ENCODE measurements around the gene THEM4. TPM values are rescaled to one million over a fixed set of nuclear protein-coding genes. Genes with fewer than 3 reads are reported as not detected.

The THEM4 gene
- total RNA-seq, 1 donor from 2014 or later: 15.7 TPM

- FAIRE-seq (no peak), DNase-seq (ENCODE audit: low read depth) (no peak)
- no peak overlapping the region for H3K4me3 ChIP-seq (ENCODE audit: insufficient read depth, low read depth, low read length)
- H3K27ac ChIP-seq (ENCODE audit: low read depth, low read length): no peak overlapping the region
- no peak overlapping the region for H3K4me2 ChIP-seq (ENCODE audit: low read length)
- no peak overlapping the region for H2AFZ ChIP-seq (ENCODE audit: low read depth, low read length)
- H3K27me3 ChIP-seq (ENCODE audit: insufficient read depth, low read length): no peaks in the 10 kb centered on the region
- H3K4me3 Mint-ChIP-seq (ENCODE audit: unreplicated experiment): no peak overlapping the region
- H3K27ac Mint-ChIP-seq (ENCODE audit: unreplicated experiment): no peak overlapping the region
- TF ChIP-seq CTCF (IDR thresholded peaks at IDR 0.05; ENCODE audit: insufficient read depth, low read depth, low read length) (no peak), EZH2 (IDR thresholded peaks at IDR 0.05; ENCODE audit: insufficient read depth, low read length) (no peak)
- peaks cover 18% of the 10 kb centered on the region for H3K4me1 ChIP-seq (ENCODE audit: insufficient read depth, low read length)
- no peaks in the 10 kb centered on the region for H4K20me1 ChIP-seq (ENCODE audit: insufficient read depth, low read length)
- H3K79me2 ChIP-seq (ENCODE audit: insufficient read depth, low read length): no peaks in the 10 kb centered on the region
- no peaks in the 10 kb centered on the region for H3K36me3 Mint-ChIP-seq (ENCODE audit: low read depth, unreplicated experiment)
- no peaks in the 10 kb centered on the region for H3K36me3 ChIP-seq (ENCODE audit: insufficient read depth, low read length)
- H3K9me3 Mint-ChIP-seq (ENCODE audit: unreplicated experiment): no peaks in the 10 kb centered on the region
- H3K9ac ChIP-seq (ENCODE audit: low read length): no peak overlapping the region
- H3K9me3 ChIP-seq (ENCODE audit: insufficient read depth, low read depth, low read length): no peaks in the 10 kb centered on the region
- peaks cover 8% of the 10 kb centered on the region for H3K4me1 Mint-ChIP-seq (ENCODE audit: low read depth, unreplicated experiment)
- H3K27me3 Mint-ChIP-seq (ENCODE audit: low read depth, unreplicated experiment): peaks cover 4% of the 10 kb centered on the region
Measured at GRCh38 chr1:151949371-151950193, 40.3 kb upstream of the THEM4 start.

- Histone ChIP-seq H3K4me2 (ENCODE audit: low read length) (no peak overlapping the region), H4K20me1 (ENCODE audit: insufficient read depth, low read length) (no peaks in the 10 kb centered on the region), H3K4me1 (ENCODE audit: insufficient read depth, low read length) (peaks cover 18% of the 10 kb centered on the region), H3K27ac (ENCODE audit: low read depth, low read length) (no peak overlapping the region), H3K36me3 (ENCODE audit: insufficient read depth, low read length) (no peaks in the 10 kb centered on the region), H3K9ac (ENCODE audit: low read length) (no peak overlapping the region), H3K79me2 (ENCODE audit: insufficient read depth, low read length) (no peaks in the 10 kb centered on the region), H3K4me3 (ENCODE audit: insufficient read depth, low read depth, low read length) (no peak overlapping the region), H3K27me3 (ENCODE audit: insufficient read depth, low read length) (no peaks in the 10 kb centered on the region), H3K9me3 (ENCODE audit: insufficient read depth, low read depth, low read length) (no peaks in the 10 kb centered on the region), H2AFZ (ENCODE audit: low read depth, low read length) (no peak overlapping the region)
- H3K9me3 Mint-ChIP-seq (ENCODE audit: unreplicated experiment): no peaks in the 10 kb centered on the region
- peaks cover 8% of the 10 kb centered on the region for H3K4me1 Mint-ChIP-seq (ENCODE audit: low read depth, unreplicated experiment)
- H3K36me3 Mint-ChIP-seq (ENCODE audit: low read depth, unreplicated experiment): no peaks in the 10 kb centered on the region
- H3K27ac Mint-ChIP-seq (ENCODE audit: unreplicated experiment): no peak overlapping the region
- DNase-seq (ENCODE audit: low read depth) (no peak), FAIRE-seq (no peak)
- TF ChIP-seq EZH2 (IDR thresholded peaks at IDR 0.05; ENCODE audit: insufficient read depth, low read length) (no peak), CTCF (IDR thresholded peaks at IDR 0.05; ENCODE audit: insufficient read depth, low read depth, low read length) (no peak)
- H3K27me3 Mint-ChIP-seq (ENCODE audit: low read depth, unreplicated experiment): peaks cover 4% of the 10 kb centered on the region
- no peak overlapping the region for H3K4me3 Mint-ChIP-seq (ENCODE audit: unreplicated experiment)
Measured at GRCh38 chr1:151948506-151948905, 39.2 kb upstream of the THEM4 start.

- no peaks in the 10 kb centered on the region for H4K20me1 ChIP-seq (ENCODE audit: insufficient read depth, low read length)
- H3K9ac ChIP-seq (ENCODE audit: low read length): no peak overlapping the region
- FAIRE-seq (no peak), DNase-seq (ENCODE audit: low read depth) (no peak)
- H3K4me2 ChIP-seq (ENCODE audit: low read length): no peak overlapping the region
- H3K4me1 ChIP-seq (ENCODE audit: insufficient read depth, low read length): peaks cover 19% of the 10 kb centered on the region
- no peak overlapping the region for H3K27ac ChIP-seq (ENCODE audit: low read depth, low read length)
- peaks cover 4% of the 10 kb centered on the region for H3K27me3 Mint-ChIP-seq (ENCODE audit: low read depth, unreplicated experiment)
- H3K9me3 ChIP-seq (ENCODE audit: insufficient read depth, low read depth, low read length): no peaks in the 10 kb centered on the region
- peaks cover 8% of the 10 kb centered on the region for H3K4me1 Mint-ChIP-seq (ENCODE audit: low read depth, unreplicated experiment)
- no peak overlapping the region for H3K4me3 Mint-ChIP-seq (ENCODE audit: unreplicated experiment)
- H3K36me3 ChIP-seq (ENCODE audit: insufficient read depth, low read length): no peaks in the 10 kb centered on the region
- H3K79me2 ChIP-seq (ENCODE audit: insufficient read depth, low read length): no peaks in the 10 kb centered on the region
- H3K9me3 Mint-ChIP-seq (ENCODE audit: unreplicated experiment): no peaks in the 10 kb centered on the region
- H2AFZ ChIP-seq (ENCODE audit: low read depth, low read length): no peak overlapping the region
- H3K4me3 ChIP-seq (ENCODE audit: insufficient read depth, low read depth, low read length): no peak overlapping the region
- H3K27me3 ChIP-seq (ENCODE audit: insufficient read depth, low read length): no peaks in the 10 kb centered on the region
- TF ChIP-seq CTCF (IDR thresholded peaks at IDR 0.05; ENCODE audit: insufficient read depth, low read depth, low read length): no peak
- no peak for TF ChIP-seq EZH2 (IDR thresholded peaks at IDR 0.05; ENCODE audit: insufficient read depth, low read length)
- no peaks in the 10 kb centered on the region for H3K36me3 Mint-ChIP-seq (ENCODE audit: low read depth, unreplicated experiment)
- H3K27ac Mint-ChIP-seq (ENCODE audit: unreplicated experiment): no peak overlapping the region
Measured at GRCh38 chr1:151947140-151947539, 37.8 kb upstream of the THEM4 start.

Measured in astrocyte (in vitro differentiated cells and primary cell).